Sigmoid colon (tissue), 7 donors: ENCODE results near the gene CLK4. TPM values are rescaled to one million over a fixed set of nuclear protein-coding genes. Genes with fewer than 3 reads are reported as not detected.

Experiments
- DNase-seq: peaks from one replicate; pipeline ENCODE4 v3.0.0-alpha.2; 2019
- H3K27ac ChIP-seq, 4 donors: fragments of 200-600 bp; sonication (generic); one replicate each; pipeline ENCODE4 v1.5.1; 2016 to 2019; ENCODE audit warnings: mild to moderate bottlenecking in 1 of 4
- H3K27me3 ChIP-seq, 3 donors: fragments of 200-600 bp; sonication (generic); one replicate each; pipeline ENCODE4 v1.5.1; 2019; ENCODE audit warnings: mild to moderate bottlenecking in 1 of 3
- H3K36me3 ChIP-seq, 4 donors: fragments of 200-600 bp; sonication (generic); one replicate each; pipeline ENCODE4 v1.5.1; 2016 to 2019
- H3K4me1 ChIP-seq, 4 donors: fragments of 200-600 bp; sonication (generic); one replicate each; pipeline ENCODE4 v1.5.1; 2017 to 2019
- H3K4me3 ChIP-seq, 4 donors: fragments of 200-600 bp; sonication (generic); one replicate each; pipeline ENCODE4 v1.5.1; 2017 to 2019; ENCODE audit warnings: mild to moderate bottlenecking in 2 of 4, moderate library complexity in 1 of 4
- H3K9me3 ChIP-seq, 4 donors: fragments of 200-600 bp in 3 of 4; sonication (generic) in 3 of 4; one replicate each; pipeline versions ENCODE4 v1.5.1 to v1.6.1; 2013 to 2019
- CTCF ChIP-seq, 4 experiments: fragments of 450-650 bp in 3 of 4; fragments of 200-600 bp in 1 of 4; IDR thresholded peaks; one replicate each; pipeline ENCODE4 v1.5.1; 2016 to 2019; ENCODE audit warnings: antibody characterized with exemption in 4 of 4, mild to moderate bottlenecking in 3 of 4, moderate library complexity in 2 of 4
- EP300 ChIP-seq, 4 donors: sonication (generic); formaldehyde crosslinking; IDR thresholded peaks; one replicate each; pipeline ENCODE4 v1.6.1; 2017; ENCODE audit warnings: antibody characterized with exemption in 4 of 4
- POLR2A ChIP-seq, 2 donors: fragments of 450-650 bp; IDR thresholded peaks; one replicate each; pipeline ENCODE4 v1.6.1; 2016; ENCODE audit warnings: antibody characterized with exemption in 2 of 2, mild to moderate bottlenecking in 2 of 2, moderate library complexity in 2 of 2
- POLR2AphosphoS5 ChIP-seq, 4 donors: sonication (generic); formaldehyde crosslinking; IDR thresholded peaks; one replicate each; pipeline ENCODE4 v1.6.1; 2017; ENCODE audit warnings: antibody characterized with exemption in 4 of 4
- WGBS, 2 donors: extraction: QIAGEN DNeasy Blood & Tissue Kit; methylation state at CpG; one replicate each; pipeline ENCODE4 v1.1.7; 2013; 5-methylcytosine and 5-hydroxymethylcytosine counted together
- intact Hi-C: fragments of 100-400 bp; cut with DNase I; formaldehyde crosslinking; loops from one replicate; pipeline ENCODE4 v1.15.1; 2023
- polyA plus RNA-seq, 3 donors: library from polyadenylated mRNA; stranded (reverse); fragments of 200-250 nt; gene quantifications; one replicate each; pipeline ENCODE4 v1.2.3, GENCODE V29; 2013
- total RNA-seq, 4 donors: library from RNA; depleted of rRNA; stranded (reverse); fragments of >200 nt; gene quantifications; one replicate each; pipeline ENCODE4 v1.1.0, GENCODE V29; 2016
- donor health status: healthy with polysubstance abuse.
- donor health status: Bipolar disorder and iron deficiency.
- donor health status: healthy.

CLK4 gene
- total and polyA plus RNA-seq, 7 donors = 5.3 to 51.8 (median 31.8) TPM

- H3K4me3 ChIP-seq = no peak overlapping the region
- H3K27me3 ChIP-seq = no peaks in the 10 kb centered on the region
- DNase-seq = no peak
- TF ChIP-seq CTCF (IDR thresholded peaks at IDR 0.05) (no peak), POLR2A (IDR thresholded peaks at IDR 0.05) (no peak), EP300 (IDR thresholded peaks at IDR 0.05) (no peak), POLR2AphosphoS5 (IDR thresholded peaks at IDR 0.05) (no peak)
- intact Hi-C loops = no loop called here
- H3K36me3 ChIP-seq = no peaks in the 10 kb centered on the region
- no peak overlapping the region for H3K27ac ChIP-seq
- H3K4me1 ChIP-seq = no peaks in the 10 kb centered on the region
- WGBS, 2 donors = 31 to 33% methylated on average over 2 of the region's 2 CpGs
- no peaks in the 10 kb centered on the region for H3K9me3 ChIP-seq
Observed at GRCh38 chr5:178630951-178631350, 4.1 kb upstream of the CLK4 start.

- Histone ChIP-seq H3K36me3 (no peaks in the 10 kb centered on the region), H3K27me3 (no peaks in the 10 kb centered on the region), H3K4me1 (peaks cover 0 to 1% (median 0%) of the 10 kb centered on the region in 4 donors), H3K4me3 (no peak overlapping the region), H3K27ac (no peak overlapping the region), H3K9me3 (no peaks in the 10 kb centered on the region)
- intact Hi-C loops = no loop called here
- no peak for DNase-seq
- TF ChIP-seq POLR2AphosphoS5 (IDR thresholded peaks at IDR 0.05) (no peak), POLR2A (IDR thresholded peaks at IDR 0.05) (no peak), CTCF (IDR thresholded peaks at IDR 0.05) (no peak), EP300 (IDR thresholded peaks at IDR 0.05) (no peak)
- 31 to 44% methylated on average over 4 of the region's 4 CpGs for WGBS, 2 donors
Observed at GRCh38 chr5:178630475-178630930, 3.7 kb upstream of the CLK4 start.

- Histone ChIP-seq H3K4me3 (peak overlapping the region; percentile 62 to 95 (median 88)), H3K27me3 (no peaks in the 10 kb centered on the region), H3K9me3 (no peaks in the 10 kb centered on the region), H3K27ac (peak overlapping the region; percentile 91 to 99 (median 98)), H3K36me3 (peaks cover 0 to 11% (median 6%) of the 10 kb centered on the region in 4 donors), H3K4me1 (peaks cover 0 to 32% (median 29%) of the 10 kb centered on the region in 4 donors)
- intact Hi-C loops = loop anchor here (2.0 to 10.0 kb wide), 7 partner anchors 104 to 1980 kb away; partner anchors contain the start of genes CNOT6, PHYKPL, RUFY1 and TSPAN17
- WGBS, 2 donors = 3 to 6% methylated on average over 20 of the region's 20 CpGs
- TF ChIP-seq POLR2AphosphoS5 (IDR thresholded peaks at IDR 0.05) = no peak
- no peak for TF ChIP-seq EP300 (IDR thresholded peaks at IDR 0.05)
- no peak for TF ChIP-seq CTCF (IDR thresholded peaks at IDR 0.05)
- TF ChIP-seq POLR2A (IDR thresholded peaks at IDR 0.05) = no peak
- no peak for DNase-seq
Observed at GRCh38 chr5:178627259-178627598, 379 bp upstream of the CLK4 start.

GRCh38 chr5:178625679-178626483, 969 bp downstream of the CLK4 start:
- no peaks in the 10 kb centered on the region for H3K27me3 ChIP-seq
- intact Hi-C loops = loop anchor here (2.0 to 10.0 kb wide), 7 partner anchors 105 to 1979 kb away; partner anchors contain the start of genes CNOT6, PHYKPL, RUFY1 and TSPAN17
- TF ChIP-seq POLR2AphosphoS5 (IDR thresholded peaks at IDR 0.05) = peak in 1 of 4 donors; percentile 4
- no peak for TF ChIP-seq POLR2A (IDR thresholded peaks at IDR 0.05)
- no peak for TF ChIP-seq EP300 (IDR thresholded peaks at IDR 0.05)
- TF ChIP-seq CTCF (IDR thresholded peaks at IDR 0.05) = no peak

More at GRCh38 chr5:178625679-178626483, 969 bp downstream of the CLK4 start:
- H3K9me3 ChIP-seq = no peaks in the 10 kb centered on the region
- DNase-seq = no peak
- WGBS, 2 donors = 0% methylated on average over 23 of the region's 23 CpGs
- H3K27ac ChIP-seq = peak overlapping the region; percentile 91 to 99 (median 98)
- H3K4me3 ChIP-seq = peak overlapping the region; percentile 62 to 95 (median 88)
- H3K4me1 ChIP-seq = peaks cover 0 to 39% (median 32%) of the 10 kb centered on the region in 4 donors
- peaks cover 0 to 24% (median 10%) of the 10 kb centered on the region in 4 donors for H3K36me3 ChIP-seq
